NCI-H2107 treated with DMSO at 0.1 percent for 48 hours (cell line): Measurements from ENCODE around the gene DIPK1C.

Experiments
- DNase-seq: peaks from one replicate; lab custom pipeline; 2025; ENCODE audit not compliant: unreplicated experiment; lab: John Stamatoyannopoulos, UW

The DIPK1C gene

DNA sequence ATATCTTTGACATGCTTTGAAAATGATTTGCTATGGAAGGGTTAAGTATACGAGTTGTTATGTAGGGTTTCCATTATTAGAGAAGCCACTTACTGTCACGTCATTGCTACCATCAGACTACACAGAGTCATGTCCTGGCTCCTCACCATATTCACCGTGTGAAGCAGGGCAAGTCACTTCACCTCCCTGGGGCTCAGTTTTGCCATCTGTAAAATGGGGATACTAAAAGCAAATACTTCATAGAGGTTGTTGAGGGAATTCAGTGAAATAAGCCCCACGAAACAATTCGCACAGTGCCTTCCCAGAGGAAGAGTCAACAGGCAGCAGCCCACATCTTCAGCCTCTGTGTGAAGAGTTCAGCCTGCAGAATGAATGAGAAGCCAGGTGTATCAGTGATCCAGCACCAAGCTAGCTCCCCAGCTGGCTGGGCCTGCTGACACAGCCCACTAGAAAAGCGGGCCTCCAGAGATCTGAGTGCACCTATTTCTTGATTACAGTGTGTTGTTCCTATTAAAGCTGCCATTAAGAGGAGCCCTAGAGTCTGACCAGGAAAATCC, 3.4 kb downstream of the DIPK1C start:
- no peak for DNase-seq

DNA sequence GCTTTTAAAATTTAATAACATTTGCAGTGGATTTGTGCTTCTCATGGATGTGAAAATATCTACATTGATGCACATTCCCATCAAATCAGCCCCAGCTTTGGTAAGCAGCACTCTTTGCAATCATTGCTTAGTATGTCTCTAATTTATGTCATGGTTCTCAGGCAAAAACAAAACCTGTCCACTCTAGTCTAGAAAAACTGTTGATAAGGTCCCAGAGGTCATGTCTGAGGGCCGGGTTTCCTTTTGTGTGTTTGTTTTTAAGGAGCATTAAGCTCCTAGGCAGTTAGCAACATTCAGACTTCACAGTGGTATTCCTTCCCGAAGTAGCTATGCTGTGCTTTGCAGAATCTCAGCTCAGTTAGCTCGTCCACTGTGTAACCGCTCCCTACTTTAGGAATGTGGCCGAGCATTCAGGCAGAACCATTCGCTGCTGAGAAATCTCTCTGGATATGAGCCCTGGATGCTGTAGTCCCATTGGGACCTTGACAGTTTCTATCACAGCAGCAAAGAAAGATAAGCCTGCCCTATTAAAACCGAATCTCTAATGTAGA, 4.0 kb downstream of the DIPK1C start:
- DNase-seq, result no peak

DNA sequence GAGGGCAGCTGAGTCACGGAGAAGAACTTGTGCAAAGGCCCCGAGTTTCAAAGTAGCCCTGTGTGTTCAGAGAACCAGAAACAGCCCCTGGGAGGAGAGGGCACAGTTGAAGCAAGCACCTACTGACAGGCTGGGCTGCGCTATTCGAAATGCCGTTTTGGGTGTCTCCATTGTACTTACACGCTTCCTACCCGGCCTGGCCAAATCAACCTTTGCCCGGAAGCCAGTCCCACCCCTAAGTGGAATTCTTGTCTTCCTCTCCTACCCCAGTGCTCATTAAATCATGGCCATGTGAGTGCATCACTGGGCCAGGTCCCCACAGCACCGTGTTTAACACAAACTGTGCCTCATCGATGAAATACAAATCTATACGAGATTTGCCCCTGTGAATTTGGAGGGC, 6.0 kb downstream of the DIPK1C start:
- no peak for DNase-seq

DNA sequence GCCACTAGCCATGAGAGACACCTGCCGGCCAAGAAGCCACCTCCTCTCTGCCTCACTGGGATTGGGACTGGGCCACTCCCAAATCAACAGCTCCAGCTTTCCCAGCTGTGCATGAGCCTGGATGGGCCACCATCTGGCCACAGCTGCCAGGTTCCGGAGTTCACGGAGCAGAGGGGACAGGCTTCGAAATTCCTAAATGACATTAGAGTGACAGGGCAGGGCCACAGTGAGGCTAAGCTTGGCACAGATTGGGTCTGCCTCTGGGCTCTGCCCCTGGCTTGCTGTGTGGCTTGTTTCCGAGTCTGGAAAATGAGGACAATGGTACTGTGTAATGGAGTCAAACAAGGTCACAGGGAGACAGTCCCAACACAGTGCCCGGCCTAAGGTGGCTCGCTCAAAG, 6.5 kb downstream of the DIPK1C start:
- DNase-seq, result no peak

DNA sequence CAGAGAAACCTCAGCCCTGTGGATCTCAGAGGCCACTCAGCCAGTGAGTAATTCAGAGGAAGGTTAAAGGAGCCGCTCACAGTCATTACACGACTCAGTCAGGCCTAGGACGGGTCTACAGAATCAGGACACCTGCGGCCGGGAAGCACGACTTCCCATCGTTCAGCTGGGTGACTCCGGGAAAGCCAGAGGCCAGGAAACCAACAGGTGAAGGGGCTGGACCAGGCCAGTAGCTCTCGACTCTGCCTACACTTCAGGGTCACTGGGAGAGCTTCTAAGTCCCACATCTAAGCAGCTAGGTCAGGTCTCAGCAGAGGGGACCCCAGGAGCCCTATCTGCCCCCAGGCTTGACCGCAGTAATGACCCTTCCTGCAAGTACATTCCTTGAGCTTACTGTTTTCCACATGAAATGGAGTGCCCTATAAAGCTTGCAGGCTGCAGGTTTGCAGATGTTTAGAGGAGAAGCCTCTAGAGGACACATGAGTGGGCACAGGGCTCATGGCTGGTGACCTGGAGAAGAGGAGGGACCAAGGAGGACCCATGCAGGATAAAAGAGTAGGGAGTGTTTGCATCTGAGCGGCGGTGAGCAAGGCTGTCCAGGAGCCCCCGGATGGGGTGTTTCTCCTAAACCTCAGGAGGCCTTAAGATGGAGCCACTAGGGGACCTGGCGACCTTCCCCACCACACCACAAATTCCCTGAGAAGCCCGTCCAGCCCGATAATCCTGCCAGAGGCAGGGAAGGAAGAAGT, 9.5 kb downstream of the DIPK1C start:
- no peak for DNase-seq

DNA sequence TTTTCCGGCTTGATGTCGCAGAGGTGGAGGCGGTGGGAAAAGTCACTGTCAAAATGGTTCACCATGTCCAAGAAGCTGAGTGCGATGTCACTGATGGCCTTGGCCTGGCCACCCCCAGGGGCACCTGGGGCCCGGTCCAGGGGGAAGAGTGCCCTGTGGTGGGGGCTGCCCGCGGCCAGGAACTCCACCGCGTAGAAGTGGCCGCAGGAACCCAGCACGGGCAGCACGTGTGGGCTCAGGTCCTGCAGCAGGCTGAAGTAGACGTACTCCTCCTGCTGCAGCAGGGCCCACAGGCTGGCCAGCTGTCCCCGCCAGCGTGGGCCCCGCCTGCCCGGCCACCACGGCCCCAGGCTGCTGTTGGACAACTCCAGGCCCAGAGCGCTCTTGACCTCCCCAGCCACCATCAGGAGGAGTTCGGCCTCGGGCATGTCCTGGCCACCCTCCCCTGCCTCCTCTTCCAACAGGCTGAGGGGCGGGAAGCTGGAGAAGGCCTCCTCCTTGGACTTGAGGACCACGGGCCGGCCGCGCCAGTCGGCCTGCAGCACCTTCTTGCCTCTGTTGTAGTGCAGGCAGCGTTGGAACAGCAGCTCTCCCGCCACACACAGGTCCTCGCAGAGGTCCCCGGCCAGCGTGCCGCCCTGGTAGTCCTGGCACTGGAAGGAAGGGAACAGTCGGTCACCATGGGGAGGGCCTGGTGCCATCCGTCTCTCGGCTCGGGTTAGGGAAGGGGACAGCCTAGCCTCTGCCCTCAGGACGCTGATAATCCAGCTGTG, 10.3 kb downstream of the DIPK1C start:
- no peak for DNase-seq

DNA sequence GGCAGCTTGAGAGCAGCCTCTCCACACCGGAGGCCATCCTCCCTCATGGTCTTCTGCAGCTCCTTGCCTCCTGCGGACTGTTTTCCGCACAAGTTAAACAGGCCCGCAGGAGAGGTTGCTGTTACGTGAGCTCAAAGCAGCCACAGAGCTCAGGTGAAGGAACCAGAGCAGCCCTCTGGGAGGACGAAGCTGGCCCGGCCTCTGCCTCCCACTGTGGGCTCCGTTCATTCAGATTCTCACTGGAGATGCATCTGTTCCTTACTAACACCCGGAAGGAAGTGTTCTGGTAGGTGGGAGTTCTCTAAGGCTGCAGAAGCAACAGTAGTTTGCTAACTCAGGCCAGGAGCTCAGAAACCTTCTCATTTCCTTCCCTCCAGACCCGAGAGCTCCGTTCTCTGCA, 10.9 kb downstream of the DIPK1C start:
- DNase-seq, result no peak

DNA sequence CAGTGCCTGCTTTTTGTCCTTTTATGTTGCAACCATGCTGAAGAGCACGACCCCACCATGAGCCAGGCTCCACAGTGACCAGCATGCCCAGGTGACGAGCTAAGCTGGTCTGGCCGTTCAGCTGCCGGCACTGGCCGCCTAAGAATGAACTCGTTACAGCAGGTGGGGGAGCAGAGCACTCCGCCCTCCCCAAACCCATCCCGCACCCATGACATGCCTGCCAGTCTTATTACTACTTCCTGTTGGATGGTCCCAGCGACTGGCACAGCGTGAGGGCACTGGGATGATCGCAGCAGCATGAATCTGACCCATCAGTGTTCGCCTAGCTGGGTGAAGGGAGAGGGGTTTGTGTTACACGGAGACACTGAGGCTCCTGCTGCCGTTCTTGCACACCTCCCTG, 11.5 kb downstream of the DIPK1C start:
- DNase-seq, result no peak

DNA sequence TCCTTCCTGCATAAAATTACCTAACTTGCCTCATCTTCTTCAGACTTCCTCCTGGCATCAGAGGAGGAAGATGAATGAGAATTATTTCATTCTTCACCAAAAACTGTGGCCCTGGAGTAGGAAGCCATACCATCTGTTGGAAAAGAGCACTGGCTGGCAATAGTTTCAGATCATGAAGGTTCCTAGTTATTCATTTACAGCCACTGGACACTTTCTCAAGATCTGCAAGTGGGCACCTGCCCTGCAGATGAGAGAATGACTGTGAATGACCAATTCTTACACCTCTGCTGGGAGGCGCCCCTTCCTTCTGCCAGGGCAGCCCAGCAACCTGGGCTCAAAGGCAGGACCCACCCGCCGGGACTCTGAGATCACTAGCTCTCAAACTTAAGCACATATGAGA, 13.0 kb downstream of the DIPK1C start:
- DNase-seq, result no peak

DNA sequence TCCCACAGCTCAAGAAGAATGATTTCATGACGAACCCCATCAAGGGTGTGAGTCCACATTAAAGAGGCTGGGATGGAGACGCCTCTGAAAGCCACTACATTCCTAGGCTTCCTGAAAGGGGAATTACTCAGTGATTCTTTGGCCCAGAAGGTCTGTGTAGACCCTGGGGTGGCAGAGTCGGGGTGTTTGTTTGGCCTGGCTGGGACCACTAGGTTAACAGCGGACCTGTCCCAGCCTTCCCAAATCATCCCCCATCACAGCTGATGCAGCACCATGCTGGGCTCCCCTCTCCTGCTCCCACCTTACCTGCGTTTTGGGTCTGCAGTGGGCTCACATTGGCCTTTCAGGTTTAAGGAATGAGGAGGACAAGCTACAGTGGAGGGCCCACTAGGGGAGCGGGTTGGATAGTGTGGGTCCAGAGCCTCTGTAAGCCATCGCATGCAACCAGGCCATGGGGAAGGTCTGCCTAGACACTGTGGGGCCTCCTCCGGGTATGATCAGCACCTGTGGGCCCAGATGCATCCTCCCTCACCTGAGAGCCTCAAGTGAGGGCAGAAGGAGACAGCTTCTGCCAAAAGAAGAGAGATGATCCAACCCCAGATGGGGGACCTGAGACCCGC, 16.2 kb downstream of the DIPK1C start:
- DNase-seq, result no peak

DNA sequence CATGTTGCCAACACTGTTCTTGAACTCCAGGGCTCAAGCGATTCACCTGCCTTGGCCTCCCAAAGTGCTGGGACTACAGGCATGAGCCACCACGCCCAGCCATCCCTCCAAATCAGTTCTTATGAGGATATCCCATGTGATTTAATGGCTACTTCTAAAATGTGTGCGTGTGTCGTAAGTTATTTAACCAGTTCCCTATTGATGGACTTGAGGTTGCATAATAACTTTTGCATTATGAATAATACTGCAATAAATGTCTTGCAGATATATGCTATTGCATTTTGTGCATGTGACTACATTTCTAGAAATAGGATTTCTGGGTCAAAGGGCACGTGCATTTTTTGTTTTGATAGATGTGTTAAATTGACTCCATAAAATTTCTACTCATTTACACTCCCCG, 19.0 kb downstream of the DIPK1C start:
- no peak for DNase-seq

DNA sequence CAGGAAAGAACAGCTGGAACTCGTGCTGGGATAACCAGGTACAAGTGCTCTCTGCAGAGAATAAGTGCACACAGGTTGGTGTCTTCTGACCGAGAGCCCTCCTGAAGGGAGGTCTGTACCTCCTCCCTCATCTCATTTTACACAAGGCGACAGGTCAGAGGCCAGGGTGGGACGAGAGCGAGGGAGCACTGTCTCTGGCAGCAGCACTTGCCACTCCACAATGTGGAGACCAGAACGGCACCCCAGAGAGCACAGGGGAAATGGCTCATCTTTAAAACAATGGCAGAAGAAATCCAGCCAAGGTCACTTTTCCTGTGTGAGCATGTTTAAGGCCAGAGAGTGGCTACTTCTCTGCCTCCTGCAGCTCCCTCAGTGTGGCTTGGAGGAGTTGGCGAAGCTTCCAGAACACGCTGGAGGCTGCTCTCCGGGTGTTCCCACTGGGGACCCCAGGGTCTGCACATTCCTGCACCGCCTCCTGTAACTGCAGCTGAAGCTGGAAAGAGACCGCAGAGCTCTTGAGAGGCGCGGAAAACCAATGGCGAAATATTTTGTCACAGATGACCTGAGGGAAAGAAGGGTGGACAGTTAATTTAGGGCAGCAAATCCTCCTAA, 20.8 kb downstream of the DIPK1C start:
- DNase-seq, result no peak

DNA sequence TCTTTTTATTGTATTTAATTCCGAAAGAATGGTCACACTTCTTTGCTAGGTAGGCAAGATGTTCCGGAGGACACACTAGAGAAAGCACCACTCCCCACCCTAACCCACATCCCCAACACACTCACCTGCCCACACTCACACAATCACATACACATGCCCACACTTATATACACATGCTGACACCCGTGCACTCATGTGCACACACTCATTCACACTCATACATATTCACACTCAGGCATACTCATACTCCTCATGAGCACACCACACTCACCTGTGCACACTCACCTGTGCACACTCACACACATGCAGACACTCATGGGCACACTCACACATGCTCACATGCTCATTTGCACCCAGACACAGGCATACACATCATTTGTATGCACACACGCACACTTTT, 21.4 kb downstream of the DIPK1C start:
- DNase-seq, result no peak

DNA sequence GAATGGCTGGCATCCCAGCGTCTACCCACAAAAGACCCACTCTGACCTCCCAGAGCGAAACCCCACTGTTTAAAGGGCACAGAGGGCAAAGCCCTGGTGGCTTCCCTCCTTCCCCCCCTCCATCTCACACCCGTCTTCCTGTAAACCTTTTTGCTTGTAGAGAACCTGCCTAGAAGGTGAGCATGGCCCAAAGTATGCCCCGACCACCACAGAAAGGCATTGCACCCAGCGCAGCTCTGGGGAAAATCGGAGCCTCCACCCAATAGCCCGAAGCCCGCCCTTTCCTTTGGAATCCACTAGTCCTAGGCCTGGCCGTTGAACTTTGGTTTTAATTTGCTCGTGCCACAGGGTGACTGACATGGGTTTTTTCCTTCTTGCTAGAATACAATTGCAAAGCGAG, 22.6 kb downstream of the DIPK1C start:
- DNase-seq, result no peak

DNA sequence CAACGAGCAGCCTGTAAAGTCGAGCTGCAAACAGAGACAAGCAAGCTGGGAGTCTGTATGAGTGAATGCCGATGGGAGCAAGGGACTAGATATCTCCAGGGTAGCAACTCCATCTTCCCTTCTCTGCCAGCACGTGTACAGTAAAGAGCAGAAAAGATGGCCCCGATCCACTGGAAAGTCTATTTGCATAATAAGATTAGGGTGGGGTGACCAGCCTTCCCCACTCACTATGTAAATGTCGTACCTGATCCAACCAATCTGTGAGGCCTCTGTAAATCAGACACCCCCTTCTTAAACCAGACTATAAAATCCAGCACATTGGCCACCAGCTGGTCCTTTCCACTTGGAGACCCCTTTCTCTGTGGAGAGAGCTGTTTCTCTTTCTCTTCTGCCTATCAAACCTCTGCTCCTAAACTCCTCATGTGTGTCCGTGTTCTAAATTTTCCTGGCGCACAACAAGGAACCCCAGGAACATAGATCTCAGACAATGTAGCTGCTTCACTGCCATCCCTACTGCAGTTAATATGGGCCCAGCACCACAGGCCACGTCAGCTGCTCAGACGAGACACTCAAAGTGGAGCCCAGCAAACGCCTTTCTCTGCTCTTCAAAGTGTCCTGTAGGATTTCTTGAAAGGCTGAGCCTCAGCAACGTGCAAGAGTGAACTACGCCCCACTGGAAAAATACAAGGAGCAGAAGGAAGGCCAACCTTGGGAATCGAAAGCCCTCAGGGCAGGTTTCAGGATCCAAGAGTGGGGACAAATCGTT, 26.1 kb downstream of the DIPK1C start:
- no peak for DNase-seq

DNA sequence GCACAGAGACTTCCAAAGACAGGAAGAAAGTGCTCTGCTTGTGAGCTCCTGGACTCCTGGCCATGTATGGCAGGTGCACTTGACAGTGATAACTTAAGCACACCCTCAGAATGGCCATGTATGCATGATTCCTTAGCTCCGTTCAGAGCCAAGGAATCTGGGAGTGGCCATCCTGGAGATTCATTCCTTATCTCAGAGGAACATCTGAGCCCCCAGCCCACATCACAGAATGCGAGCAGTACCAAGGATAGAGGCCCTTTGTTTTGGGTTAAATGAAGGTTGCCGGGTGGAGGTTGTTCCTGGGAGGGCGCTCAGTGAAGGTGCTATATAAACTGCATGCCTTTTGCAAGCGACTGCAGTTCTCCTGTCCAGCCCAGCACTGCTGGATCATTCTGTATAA, 26.9 kb downstream of the DIPK1C start:
- no peak for DNase-seq

DNA sequence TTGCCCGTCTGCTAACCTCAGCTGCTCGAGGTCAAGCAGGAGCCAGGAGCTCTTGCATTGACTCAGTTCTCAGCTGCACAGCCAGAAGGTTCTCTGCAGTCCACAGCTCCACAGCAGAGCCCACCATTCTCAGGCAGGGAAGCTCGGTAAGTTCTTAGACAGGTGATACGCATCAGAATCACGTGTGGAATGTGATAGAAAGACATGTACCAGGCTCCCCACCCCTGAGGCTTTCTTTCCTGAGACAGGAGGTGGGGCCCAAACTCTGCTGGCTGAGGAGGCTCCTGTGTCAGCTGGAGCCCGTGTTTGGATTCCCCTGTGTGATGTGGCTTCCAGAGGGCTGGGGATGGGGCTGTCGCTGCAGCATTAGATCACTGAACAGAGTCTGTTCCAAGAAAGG, 28.0 kb downstream of the DIPK1C start:
- no peak for DNase-seq

DNA sequence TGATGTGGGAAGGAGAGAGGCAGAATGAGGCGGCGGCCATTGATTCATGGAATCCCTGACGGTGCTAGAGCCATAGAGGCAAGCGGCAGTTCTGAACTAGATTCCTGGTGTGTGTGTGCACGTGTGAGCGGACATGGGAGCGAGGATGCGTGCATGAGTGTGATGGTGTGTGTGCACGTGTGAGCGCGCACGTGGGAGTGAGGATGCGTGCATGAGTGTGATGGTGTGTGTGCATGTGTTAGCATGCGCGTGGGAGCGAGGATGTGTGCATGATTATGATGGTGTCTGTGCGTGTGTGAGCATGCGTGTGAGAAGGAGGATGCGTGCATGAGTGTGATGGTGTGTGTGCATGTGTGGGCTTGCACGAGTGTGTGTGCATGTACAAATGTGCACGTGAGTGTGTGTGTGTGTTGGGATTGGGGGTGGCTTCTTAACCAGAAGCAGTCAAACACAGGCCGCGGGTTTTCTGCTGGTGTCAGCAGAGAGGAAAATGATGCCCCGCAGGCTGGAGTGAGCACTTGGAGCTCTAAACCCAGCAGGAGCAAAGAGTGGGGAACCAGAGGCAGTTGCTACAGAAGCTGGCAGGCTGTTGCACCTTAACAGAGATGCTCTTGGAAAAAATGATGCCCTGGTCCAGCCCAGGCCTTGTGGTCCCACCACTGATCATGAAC, 29.5 kb downstream of the DIPK1C start:
- no peak for DNase-seq

DNA sequence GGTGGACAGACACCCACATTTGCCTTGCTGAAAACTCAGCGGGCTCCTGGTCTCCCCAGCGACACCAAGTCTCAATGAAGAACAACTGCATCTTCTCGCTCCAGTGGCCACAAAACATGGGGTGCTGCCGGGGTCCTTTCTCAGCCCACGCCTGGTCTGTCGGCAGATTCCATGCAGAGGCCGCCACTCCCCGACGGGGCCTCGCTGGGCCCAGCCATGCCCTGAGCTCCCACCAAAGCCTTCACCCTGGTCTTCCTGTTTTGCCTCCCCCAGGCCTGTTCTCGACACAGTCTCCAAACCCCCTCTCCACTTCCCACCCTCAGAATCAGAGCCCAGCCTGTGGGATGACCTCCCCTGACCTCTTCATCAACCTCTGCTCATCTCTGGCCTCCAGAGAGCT, 31.2 kb downstream of the DIPK1C start:
- no peak for DNase-seq

DNA sequence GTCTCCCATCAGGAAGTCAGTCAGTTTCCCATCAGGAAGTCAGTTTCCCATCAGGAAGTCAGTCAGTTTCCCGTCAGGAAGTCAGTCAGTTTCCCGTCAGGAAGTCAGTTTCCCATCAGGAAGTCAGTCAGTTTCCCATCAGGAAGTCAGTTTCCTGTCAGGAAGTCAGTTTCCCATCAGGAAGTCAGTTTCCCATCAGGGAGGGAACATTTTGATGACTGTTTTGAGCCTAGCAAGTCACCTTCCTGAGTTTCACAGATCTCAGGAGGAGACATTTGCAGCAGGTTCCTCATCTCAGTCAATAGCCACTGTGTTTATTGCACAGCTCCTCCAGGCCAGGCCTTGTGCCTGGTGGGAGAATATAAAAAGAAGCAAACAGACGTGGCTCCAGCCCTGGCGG, 31.9 kb downstream of the DIPK1C start:
- DNase-seq, result no peak
